ENCODE measurements around the gene COMP. TPM values are rescaled to one million over a fixed set of nuclear protein-coding genes. Genes with fewer than 3 reads are reported as not detected.

The COMP gene
- total and polyA plus RNA-seq, 10 of the 15 experiments (the other 5 are each of a cell fraction or from before 2014, with no cell fraction given): 0.17 TPM; not detected in 9

- FAIRE-seq: no peak
- in situ Hi-C loops (cut with MboI) (no loop called here), intact Hi-C loops (cut with micrococcal nuclease; ENCODE audit: unreplicated experiment) (no loop called here)
- TF ChIP-seq ZNF592 (IDR thresholded peaks at IDR 0.05) (no peak), E2F8 (IDR thresholded peaks at IDR 0.05; ENCODE audit: low read depth, partially characterized antibody) (no peak), BHLHE40 (IDR thresholded peaks at IDR 0.05; ENCODE audit: borderline replicate concordance in 1 of 2, low read depth in 2 of 2, low read length in 1 of 2) (no peak), ZNF687 (IDR thresholded peaks at IDR 0.05) (no peak), TARDBP (IDR thresholded peaks at IDR 0.05; ENCODE audit: borderline replicate concordance) (no peak), ASH2L (IDR thresholded peaks at IDR 0.05; ENCODE audit: borderline replicate concordance, low read depth) (no peak), EZH2 (IDR thresholded peaks at IDR 0.05; ENCODE audit: borderline replicate concordance, control insufficient read depth, low read depth, low read length) (no peak)
- H3K79me2 ChIP-seq (ENCODE audit: control insufficient read depth, insufficient read depth, low read length): no peaks in the 10 kb centered on the region
- no TSS peak for BruUV-seq (replicated peaks)
- RAD21 ChIA-PET (ENCODE audit: unreplicated experiment): no interaction called here
- POLR2A ChIA-PET: no interaction called here
- H2AFZ ChIP-seq (ENCODE audit: control insufficient read depth, low read depth, low read length): no peak overlapping the region
- H3K4me1 ChIP-seq (ENCODE audit: control insufficient read depth, insufficient read depth, low read length): no peaks in the 10 kb centered on the region
- H3K4me3 ChIP-seq: no peak overlapping the region
- SMC1A ChIA-PET (ENCODE audit: uncharacterized antibody, unreplicated experiment): no interaction called here
- no peaks in the 10 kb centered on the region; a peak in 1 of 4 replicates for H3K27me3 ChIP-seq (replicated peaks in 1 of 2; ENCODE audit: control insufficient read depth in 2 of 2, insufficient read depth in 2 of 2, low read length in 1 of 2)
- H4K20me1 ChIP-seq (ENCODE audit: control insufficient read depth, insufficient read depth): no peaks in the 10 kb centered on the region
- no peaks in the 10 kb centered on the region for H3K36me3 ChIP-seq (ENCODE audit: control insufficient read depth in 2 of 2, insufficient read depth in 2 of 2, low read length in 1 of 2)
- H3K27ac ChIP-seq (ENCODE audit: control insufficient read depth, insufficient read depth): no peak overlapping the region
- no peak overlapping the region for H3K9ac ChIP-seq (ENCODE audit: control insufficient read depth, insufficient read depth, low read length)
- CTCF ChIA-PET: interaction anchor here (1.2 kb wide), 1 partner anchor 96 kb away, joined by 3 read pairs; no protein-coding TSS in a partner anchor
- H3K4me2 ChIP-seq (ENCODE audit: control insufficient read depth, insufficient read depth): no peak overlapping the region
- no peak for DNase-seq (ENCODE audit: low read depth, low spot score)
- H3K9me3 ChIP-seq (replicated peaks; ENCODE audit: control insufficient read depth, insufficient read depth, low read length): no peaks in the 10 kb centered on the region
- no peak for ATAC-seq
- 24% methylated on average over 14 of the region's 14 CpGs for WGBS (ENCODE audit: insufficient coverage, insufficient replicate concordance, low lambda C conversion rate, missing lambda C conversion rate)
Observed at GRCh38 chr19:18809149-18809868, 18.2 kb upstream of the COMP start.

Data from GM12878 (cell line).